Upper lobe of right lung (tissue), 1 donor: ENCODE data around the gene ARSB. TPM values are rescaled to one million over a fixed set of nuclear protein-coding genes. Genes with fewer than 3 reads are reported as not detected.

Source experiments
- ATAC-seq: fragments of 200-7000 bp; cut with Tn5 transposase; one replicate; pipeline ENCODE4 v1.9.1; 2020; ENCODE audit warnings: mild to moderate bottlenecking, moderate library complexity
- DNase-seq: peaks from one replicate; pipeline ENCODE4 v3.0.0-alpha.2; 2020
- H3K27ac ChIP-seq: fragments of 200-600 bp; one replicate; pipeline ENCODE4 v1.8.0; 2022
- H3K27me3 ChIP-seq: fragments of 200-600 bp; one replicate; pipeline ENCODE4 v1.8.0; 2022; ENCODE audit warnings: mild to moderate bottlenecking
- H3K36me3 ChIP-seq: fragments of 200-600 bp; one replicate; pipeline ENCODE4 v1.8.0; 2022
- H3K4me1 ChIP-seq: fragments of 200-600 bp; one replicate; pipeline ENCODE4 v1.8.0; 2022
- H3K4me3 ChIP-seq: fragments of 200-600 bp; one replicate; pipeline ENCODE4 v1.8.0; 2022; ENCODE audit warnings: mild to moderate bottlenecking
- H3K9me3 ChIP-seq: fragments of 200-600 bp; one replicate; pipeline ENCODE4 v1.8.0; 2022
- CTCF ChIP-seq: fragments of 200-600 bp; IDR thresholded peaks from one replicate; pipeline ENCODE4 v1.8.0; 2022; ENCODE audit warnings: antibody characterized with exemption
- intact Hi-C: fragments of 100-400 bp; cut with DNase I; formaldehyde crosslinking; loops from one replicate; pipeline ENCODE4 v1.11.0; 2022
- total RNA-seq: library from RNA; stranded (reverse); fragmentation: NEBNext Ultra II Directional; extraction: Animal tissue kit (Norgen Biotek cat#: 25700); gene quantifications from one replicate; pipeline ENCODE4 v1.2.1, GENCODE V29; 2021
- donor health status: DM: no; HTN: yes; CAD: no; lungs with severe emphysema.

Gene ARSB
- total RNA-seq, 1 donor from 2014 or later, result 15.8 TPM

- no peak for DNase-seq
Measured at GRCh38 chr5:78731884-78732283, 253.2 kb downstream of the ARSB start.

GRCh38 chr5:78730300-78731094 is 254.6 kb downstream of the ARSB start:
- H3K4me1 ChIP-seq, result no peaks in the 10 kb centered on the region
- DNase-seq, result no peak

More at GRCh38 chr5:78731884-78732283, 253.2 kb downstream of the ARSB start:
- intact Hi-C loops, result no loop called here
- Histone ChIP-seq H3K9me3 (no peaks in the 10 kb centered on the region), H3K27ac (no peak overlapping the region), H3K36me3 (no peaks in the 10 kb centered on the region), H3K4me3 (no peak overlapping the region), H3K4me1 (no peaks in the 10 kb centered on the region), H3K27me3 (no peaks in the 10 kb centered on the region)
- TF ChIP-seq CTCF, result no peak
- ATAC-seq, result peak; percentile 39

DNA sequence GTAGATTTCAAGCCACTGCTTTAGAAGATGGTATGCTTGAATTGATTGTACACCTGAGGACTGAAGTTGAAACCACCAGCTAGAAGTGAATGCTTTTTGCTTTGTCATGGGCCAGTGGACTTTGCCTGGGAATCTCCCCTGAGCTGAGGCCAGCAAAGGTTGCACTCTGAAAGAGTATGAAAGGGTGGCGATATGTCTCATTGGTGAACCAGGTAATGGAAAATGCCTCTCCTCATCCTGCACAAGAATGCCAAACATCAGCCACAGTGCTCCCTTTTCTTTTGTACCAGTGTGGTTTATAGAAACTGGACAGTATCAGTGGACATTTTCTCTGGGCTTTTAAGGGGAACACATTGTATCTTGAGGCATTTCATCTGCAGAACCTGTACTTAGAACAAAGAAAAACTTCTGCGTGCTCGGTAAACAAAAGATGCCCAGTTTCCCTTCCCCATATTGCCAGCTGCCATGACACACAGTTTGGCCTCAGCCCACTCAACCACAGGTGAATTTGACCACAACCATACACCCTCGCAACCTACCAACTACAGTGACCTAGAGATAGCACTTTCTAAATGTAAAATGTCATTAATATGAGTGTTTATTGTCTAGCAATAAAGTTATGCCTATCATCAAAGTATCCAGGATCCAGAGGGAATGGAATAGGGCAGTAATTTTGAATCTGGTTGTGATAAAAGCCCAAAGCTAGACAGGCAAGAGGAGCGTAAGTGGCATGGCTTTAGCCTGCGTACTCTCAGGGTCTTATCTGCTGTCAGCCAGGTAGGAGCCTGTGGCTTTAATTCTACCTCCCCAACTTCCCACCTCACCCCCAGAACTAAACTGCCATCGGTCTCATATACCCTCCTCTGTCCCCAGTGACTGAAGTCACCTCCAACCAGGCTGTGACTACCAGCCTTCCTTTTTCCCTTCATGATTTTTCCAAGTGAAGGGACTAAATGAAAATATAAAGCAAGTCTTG is 257.0 kb downstream of the ARSB start:
- TF ChIP-seq CTCF, result no peak
- H3K27ac ChIP-seq, result no peak overlapping the region
- DNase-seq, result no peak
- no peak for ATAC-seq
- H3K36me3 ChIP-seq, result no peaks in the 10 kb centered on the region
- H3K27me3 ChIP-seq, result no peaks in the 10 kb centered on the region
- H3K9me3 ChIP-seq, result no peaks in the 10 kb centered on the region
- H3K4me3 ChIP-seq, result no peak overlapping the region
- intact Hi-C loops, result no loop called here
- H3K4me1 ChIP-seq, result no peaks in the 10 kb centered on the region

More at GRCh38 chr5:78730300-78731094, 254.6 kb downstream of the ARSB start:
- no peak for ATAC-seq
- H3K27ac ChIP-seq, result no peak overlapping the region
- no peaks in the 10 kb centered on the region for H3K27me3 ChIP-seq
- H3K4me3 ChIP-seq, result no peak overlapping the region
- TF ChIP-seq CTCF, result no peak
- intact Hi-C loops, result no loop called here
- H3K36me3 ChIP-seq, result no peaks in the 10 kb centered on the region
- no peaks in the 10 kb centered on the region for H3K9me3 ChIP-seq

Other genes with a start within 250 kb of the ARSB start
- gene DMGDH, start 84.4 kb upstream of the ARSB start, total RNA-seq, result 0.78 TPM
- 4.7 TPM for gene BHMT2, start 84.5 kb upstream of the ARSB start, total RNA-seq
- gene BHMT, start 126.5 kb upstream of the ARSB start, total RNA-seq, result not detected